Fibroblast of mammary gland (primary cell): ENCODE data around the gene CAPN2.
"Not testable (repeated sequence)": the region's sequence is repeated elsewhere in the genome, so short reads cannot be mapped to it uniquely, and the experiment has no call there.

ENCODE experiments used
- DNase-seq: peaks from one replicate; pipeline ENCODE4 v3.0.0-alpha.2; 2010; ENCODE audit warnings: low read depth
- H3K4me3 ChIP-seq: 2 replicates; pipeline ENCODE4 v1.5.1; 2011; ENCODE audit warnings: low read depth, mild to moderate bottlenecking, low read length, moderate library complexity; ENCODE audit not compliant: control insufficient read depth
- TF ChIP-seq, protein P1 (sequence below): conservative IDR thresholded peaks from 2 replicates; pipeline ENCODE4 v1.5.1; 2011; ENCODE audit warnings: low read depth, low read length, inconsistent platforms; ENCODE audit not compliant: control insufficient read depth, insufficient read depth

The CAPN2 gene

DNA sequence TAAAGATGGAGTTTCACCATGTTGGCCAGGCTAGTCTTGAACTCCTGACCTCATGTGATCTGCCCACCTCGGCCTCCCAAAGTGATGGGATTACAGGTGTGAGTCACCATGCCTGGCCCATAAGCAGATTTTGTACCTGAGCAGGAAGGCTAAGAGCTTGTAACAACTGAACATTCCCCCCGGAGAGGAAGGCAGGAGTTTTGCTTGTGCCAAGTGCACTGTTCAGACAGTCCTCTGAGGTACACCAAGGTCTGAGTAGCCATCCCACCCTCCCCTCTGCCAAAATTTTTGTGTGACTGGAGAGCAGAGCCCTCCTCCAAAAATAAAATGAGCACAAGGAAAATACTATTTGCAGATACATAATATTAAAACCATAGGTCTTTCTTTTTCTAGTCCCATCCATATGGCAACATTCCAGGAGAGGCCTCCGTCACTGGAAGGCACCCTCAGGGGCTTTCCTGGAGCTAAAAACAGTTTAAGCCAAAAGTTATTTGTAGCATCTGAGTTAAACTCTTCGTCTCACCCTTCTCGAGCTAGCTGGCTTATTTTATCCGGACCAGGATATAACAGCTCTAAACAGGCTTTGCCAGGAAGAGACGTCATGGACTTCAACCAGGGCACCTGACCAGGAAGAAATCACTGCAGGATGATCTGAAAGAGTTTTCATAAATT is 27.2 kb downstream of the CAPN2 start:
- TF ChIP-seq, protein P1, sequence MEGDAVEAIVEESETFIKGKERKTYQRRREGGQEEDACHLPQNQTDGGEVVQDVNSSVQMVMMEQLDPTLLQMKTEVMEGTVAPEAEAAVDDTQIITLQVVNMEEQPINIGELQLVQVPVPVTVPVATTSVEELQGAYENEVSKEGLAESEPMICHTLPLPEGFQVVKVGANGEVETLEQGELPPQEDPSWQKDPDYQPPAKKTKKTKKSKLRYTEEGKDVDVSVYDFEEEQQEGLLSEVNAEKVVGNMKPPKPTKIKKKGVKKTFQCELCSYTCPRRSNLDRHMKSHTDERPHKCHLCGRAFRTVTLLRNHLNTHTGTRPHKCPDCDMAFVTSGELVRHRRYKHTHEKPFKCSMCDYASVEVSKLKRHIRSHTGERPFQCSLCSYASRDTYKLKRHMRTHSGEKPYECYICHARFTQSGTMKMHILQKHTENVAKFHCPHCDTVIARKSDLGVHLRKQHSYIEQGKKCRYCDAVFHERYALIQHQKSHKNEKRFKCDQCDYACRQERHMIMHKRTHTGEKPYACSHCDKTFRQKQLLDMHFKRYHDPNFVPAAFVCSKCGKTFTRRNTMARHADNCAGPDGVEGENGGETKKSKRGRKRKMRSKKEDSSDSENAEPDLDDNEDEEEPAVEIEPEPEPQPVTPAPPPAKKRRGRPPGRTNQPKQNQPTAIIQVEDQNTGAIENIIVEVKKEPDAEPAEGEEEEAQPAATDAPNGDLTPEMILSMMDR: no peak
- no peak for DNase-seq
- no peak overlapping the region for H3K4me3 ChIP-seq

DNA sequence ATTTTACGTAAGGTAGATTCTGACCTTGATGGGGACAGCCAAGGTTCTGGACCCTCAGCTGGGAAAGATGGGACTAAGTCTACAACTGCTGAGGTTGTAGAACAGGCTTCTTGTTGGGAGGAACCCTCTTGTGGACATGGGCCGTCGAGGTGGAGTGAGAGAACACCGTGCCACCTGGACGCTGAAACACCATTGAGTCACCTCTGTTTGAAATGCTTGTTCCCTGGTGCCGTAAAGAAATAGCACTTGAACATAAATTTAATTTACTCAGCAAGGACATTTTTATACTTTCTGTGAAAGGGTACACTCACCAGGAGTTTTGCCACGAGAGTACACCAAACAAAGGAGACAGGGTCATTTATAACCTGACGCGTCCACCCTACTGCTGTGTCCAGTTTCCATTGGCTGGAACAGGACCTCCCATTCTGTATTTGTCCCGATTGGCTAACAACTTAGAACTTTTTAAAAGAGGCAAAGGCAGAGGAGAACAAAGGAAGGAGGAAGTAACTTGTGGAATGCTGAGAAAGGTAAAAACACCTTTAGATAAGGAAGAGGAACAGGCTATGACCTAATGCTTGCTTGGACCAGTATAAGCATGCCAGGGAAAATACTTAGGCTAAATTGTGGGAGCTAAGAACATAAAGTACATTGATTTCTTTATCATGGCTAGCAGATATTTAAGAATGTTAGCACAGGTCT is 27.8 kb downstream of the CAPN2 start:
- not testable (repeated sequence) for DNase-seq, H3K4me3 ChIP-seq

- TF ChIP-seq, protein P1: no peak
- H3K4me3 ChIP-seq: no peak overlapping the region
- DNase-seq: peak; percentile 44
Observed at GRCh38 chr1:223741861-223742260, 29.5 kb downstream of the CAPN2 start.

DNA sequence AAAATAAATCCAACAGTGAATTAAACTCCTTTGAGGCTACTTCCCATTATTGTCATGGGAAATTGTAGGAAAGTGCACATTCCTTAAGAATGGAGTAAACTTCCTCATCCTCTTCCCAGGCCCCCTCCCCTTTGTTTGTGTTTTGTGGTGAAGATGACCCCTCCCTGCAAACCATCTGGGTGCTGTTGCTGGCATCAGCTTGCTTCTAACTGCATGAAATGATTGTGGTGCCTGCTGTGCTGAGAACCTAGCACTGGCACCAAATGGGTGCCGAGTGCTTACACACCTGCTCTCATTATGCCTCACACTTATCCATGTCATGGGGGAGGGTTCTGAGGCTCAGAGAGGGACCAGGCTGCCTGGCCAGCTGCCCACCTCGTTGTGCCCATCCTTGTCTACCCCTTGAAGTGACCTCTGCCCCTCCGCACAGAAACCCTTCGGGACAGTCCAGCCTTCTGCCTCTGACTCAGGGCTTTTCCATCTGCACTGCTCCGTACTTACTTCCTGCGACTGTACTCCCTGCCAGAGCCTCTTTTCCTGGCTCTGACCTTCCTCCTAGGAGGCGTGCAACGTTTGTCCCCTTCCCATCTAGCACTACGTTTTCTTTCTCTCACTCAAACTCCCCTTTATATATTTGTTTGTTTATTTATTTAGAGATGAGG is 30.6 kb downstream of the CAPN2 start:
- TF ChIP-seq, protein P1: no peak
- no peak overlapping the region for H3K4me3 ChIP-seq
- DNase-seq: peak; percentile 38

DNA sequence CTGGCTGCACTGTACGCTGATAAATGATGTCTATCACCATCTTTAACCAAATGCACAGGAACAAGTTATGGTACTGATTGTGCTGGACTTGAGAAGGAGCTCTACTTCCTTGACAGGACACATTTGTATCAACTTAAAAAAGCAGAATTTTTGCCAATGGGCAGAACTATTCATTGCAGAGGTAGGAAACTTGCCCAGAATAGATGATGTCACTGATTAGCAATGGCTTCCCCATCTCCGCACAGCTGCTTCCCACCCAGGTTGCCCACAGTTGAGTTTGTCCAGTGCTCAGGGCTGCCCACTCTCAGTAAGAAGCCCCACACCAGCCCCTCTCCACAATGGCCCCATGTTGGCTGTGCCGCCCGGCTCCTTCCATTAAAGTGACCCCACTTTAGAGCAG is 33.4 kb downstream of the CAPN2 start:
- DNase-seq: peak; percentile 75
- H3K4me3 ChIP-seq: no peak overlapping the region
- TF ChIP-seq, protein P1: no peak

DNA sequence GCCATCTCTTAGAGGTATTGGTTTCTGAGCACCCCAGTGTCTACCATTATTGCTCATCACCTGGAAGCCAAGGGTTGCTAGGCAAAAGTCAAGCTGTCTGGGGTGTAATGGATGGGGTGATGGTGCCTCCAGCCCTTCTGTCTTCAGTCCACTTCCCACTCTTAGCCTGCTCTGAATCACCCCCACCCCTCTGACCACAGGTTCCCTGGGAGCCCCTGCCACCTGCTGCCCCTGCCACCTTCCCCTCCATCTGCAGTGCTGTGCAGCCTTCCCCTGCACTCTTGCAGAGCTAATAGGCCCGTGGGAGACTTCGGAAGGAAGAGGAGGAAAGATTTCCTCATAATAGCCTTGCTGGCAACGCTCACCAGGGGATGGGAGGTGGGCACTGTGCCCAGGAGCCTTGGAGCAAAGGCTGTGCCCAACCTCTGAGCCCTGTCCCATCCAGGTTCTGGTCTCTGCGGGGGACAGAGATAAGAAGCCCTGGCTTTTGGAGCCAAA is 35.5 kb downstream of the CAPN2 start:
- TF ChIP-seq, protein P1: no peak

GRCh38 chr1:223748405-223748772 is 36.0 kb downstream of the CAPN2 start:
- DNase-seq: peak; percentile 62
- TF ChIP-seq, protein P1: no peak
- H3K4me3 ChIP-seq: no peak overlapping the region

More for the DNA sequence above, 35.5 kb downstream of the CAPN2 start:
- H3K4me3 ChIP-seq: no peak overlapping the region
- peak; percentile 49 for DNase-seq
